RWPE2 (cell line): ENCODE data around the gene WWP2.

Source experiments
- ATAC-seq: fragments of 200-7000 bp; cut with Tn5 transposase; 3 replicates; pipeline ENCODE4 v1.9.1; 2021; ENCODE audit warnings: low read depth
- DNase-seq: peaks from one replicate; pipeline ENCODE4 v3.0.0-alpha.2; 2020; ENCODE audit warnings: low spot score
- H3K27ac ChIP-seq: fragments of 450-650 bp; 2 replicates; pipeline ENCODE4 v1.5.1; 2017; ENCODE audit warnings: mild to moderate bottlenecking; ENCODE audit not compliant: poor library complexity, severe bottlenecking
- H3K27me3 ChIP-seq: fragments of 250-450 bp; sonication (Bioruptor Pico); 2 replicates; pipeline ENCODE4 v1.5.1; 2021; ENCODE audit warnings: mild to moderate bottlenecking, moderate library complexity; ENCODE audit not compliant: insufficient read depth, poor library complexity, severe bottlenecking
- H3K36me3 ChIP-seq: fragments of 250-450 bp; sonication (Bioruptor Pico); 2 replicates; pipeline ENCODE4 v1.5.1; 2020; ENCODE audit warnings: low read depth, mild to moderate bottlenecking, moderate library complexity
- H3K4me1 ChIP-seq: fragments of 250-450 bp; sonication (Bioruptor Pico); 2 replicates; pipeline ENCODE4 v1.5.1; 2021; ENCODE audit warnings: mild to moderate bottlenecking, moderate library complexity; ENCODE audit not compliant: insufficient read depth, poor library complexity, severe bottlenecking
- H3K4me3 ChIP-seq: fragments of 250-450 bp; sonication (Bioruptor Pico); 2 replicates; pipeline ENCODE4 v1.5.1; 2021; ENCODE audit warnings: mild to moderate bottlenecking, moderate library complexity; ENCODE audit not compliant: severe bottlenecking
- H3K9me3 ChIP-seq: fragments of 250-450 bp; sonication (Bioruptor Pico); 2 replicates; pipeline ENCODE4 v1.5.1; 2021; ENCODE audit warnings: mild to moderate bottlenecking, moderate library complexity; ENCODE audit not compliant: severe bottlenecking
- CTCF ChIP-seq: fragments of 450-650 bp; IDR thresholded peaks from one replicate; pipeline ENCODE4 v1.5.1; 2017; ENCODE audit warnings: mild to moderate bottlenecking, moderate library complexity; ENCODE audit not compliant: poor library complexity, severe bottlenecking

Gene WWP2

GRCh38 chr16:69834807-69835466 is 72.8 kb downstream of the WWP2 start:
- Histone ChIP-seq H3K27me3 (no peaks in the 10 kb centered on the region), H3K36me3 (no peaks in the 10 kb centered on the region), H3K4me1 (peaks cover 6% of the 10 kb centered on the region), H3K27ac (no peak overlapping the region), H3K4me3 (no peak overlapping the region), H3K9me3 (no peaks in the 10 kb centered on the region)
- no peak for ATAC-seq
- DNase-seq: no peak
- TF ChIP-seq CTCF: no peak

GRCh38 chr16:69836257-69836656 is 74.1 kb downstream of the WWP2 start:
- H3K36me3 ChIP-seq: no peaks in the 10 kb centered on the region
- DNase-seq (no peak), ATAC-seq (no peak)
- H3K27ac ChIP-seq: no peak overlapping the region
- TF ChIP-seq CTCF: no peak
- H3K27me3 ChIP-seq: no peaks in the 10 kb centered on the region
- H3K4me3 ChIP-seq: no peak overlapping the region
- peaks cover 3% of the 10 kb centered on the region for H3K4me1 ChIP-seq
- no peaks in the 10 kb centered on the region for H3K9me3 ChIP-seq

- H3K36me3 ChIP-seq: peaks cover 6% of the 10 kb centered on the region; the same call in 1 of the 2 replicates
- TF ChIP-seq CTCF: no peak
- no peak for ATAC-seq
Measured at GRCh38 chr16:69837380-69837779, 75.2 kb downstream of the WWP2 start.

GRCh38 chr16:69838489-69838888 is 76.4 kb downstream of the WWP2 start:
- Histone ChIP-seq H3K27ac (no peak overlapping the region), H3K4me1 (no peaks in the 10 kb centered on the region), H3K36me3 (peaks cover 6% of the 10 kb centered on the region; the same call in 1 of the 2 replicates), H3K4me3 (no peak overlapping the region), H3K27me3 (no peaks in the 10 kb centered on the region), H3K9me3 (no peaks in the 10 kb centered on the region)
- DNase-seq: no peak
- no peak for TF ChIP-seq CTCF
- ATAC-seq: no peak

More at GRCh38 chr16:69837380-69837779, 75.2 kb downstream of the WWP2 start:
- no peak overlapping the region for H3K4me3 ChIP-seq
- no peaks in the 10 kb centered on the region for H3K9me3 ChIP-seq
- no peak overlapping the region for H3K27ac ChIP-seq
- H3K27me3 ChIP-seq: no peaks in the 10 kb centered on the region
- no peak for DNase-seq
- H3K4me1 ChIP-seq: no peaks in the 10 kb centered on the region

- Histone ChIP-seq H3K27me3 (no peaks in the 10 kb centered on the region), H3K4me1 (no peaks in the 10 kb centered on the region), H3K9me3 (no peaks in the 10 kb centered on the region), H3K27ac (no peak overlapping the region), H3K4me3 (no peak overlapping the region), H3K36me3 (peaks cover 6% of the 10 kb centered on the region; the same call in 1 of the 2 replicates)
- no peak for DNase-seq
- ATAC-seq: no peak; the same call in 2 of the 3 replicates
- TF ChIP-seq CTCF: no peak
Measured at GRCh38 chr16:69839240-69839688, 77.1 kb downstream of the WWP2 start.
